GM21447 (cell line): ENCODE data around the gene SMIM21.

Source experiments
- ATAC-seq: cut with Tn5 transposase; IDR thresholded peaks from one replicate; pipeline ENCODE4 v1.9.1; 2021; ENCODE audit not compliant: unreplicated experiment

Gene SMIM21

DNA sequence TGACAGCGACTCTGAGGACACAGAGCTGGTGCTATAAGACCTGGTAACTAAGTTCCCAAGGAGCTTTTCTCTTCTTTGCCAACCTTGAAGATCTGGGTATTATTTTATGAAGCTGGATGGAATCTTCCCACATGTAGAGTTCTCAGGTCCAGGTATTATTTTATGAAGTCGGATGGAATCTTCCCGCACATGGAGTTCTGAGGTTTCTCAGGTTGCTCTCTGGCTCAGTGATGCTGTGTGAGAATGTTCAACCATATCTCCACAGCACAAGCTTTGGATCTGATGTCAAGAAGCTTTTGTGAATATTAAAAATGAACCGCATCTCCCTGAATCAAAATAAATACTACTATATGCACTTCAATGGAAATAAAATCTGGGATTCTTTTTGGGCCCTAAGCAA lies at the start of gene SMIM21:
TSS of gene SMIM21 (minus strand) at position 101 of the 400 bp plus-strand sequence. CDS start 140 bp downstream, outside the sequence.
- ATAC-seq, result no peak

DNA sequence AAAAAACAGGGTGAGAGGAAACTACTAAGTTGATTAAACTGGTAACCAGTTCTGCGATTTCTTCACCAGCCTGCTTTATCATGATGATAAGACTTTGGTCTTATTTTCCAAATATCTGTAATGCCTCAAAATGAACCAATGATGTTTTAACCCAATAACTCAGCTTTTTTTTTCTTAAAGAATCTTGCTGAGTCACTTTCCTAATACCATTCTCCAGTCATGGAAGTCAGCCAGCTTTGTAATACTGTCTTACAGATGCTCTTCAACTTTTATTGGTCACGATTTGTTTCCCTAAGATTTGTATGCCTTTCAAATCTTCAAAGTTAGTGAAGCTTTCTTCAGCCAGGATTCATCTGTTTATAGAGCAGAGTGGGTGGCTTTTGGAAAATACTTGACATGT lies 47.7 kb upstream of the SMIM21 start:
- ATAC-seq, result no peak

DNA sequence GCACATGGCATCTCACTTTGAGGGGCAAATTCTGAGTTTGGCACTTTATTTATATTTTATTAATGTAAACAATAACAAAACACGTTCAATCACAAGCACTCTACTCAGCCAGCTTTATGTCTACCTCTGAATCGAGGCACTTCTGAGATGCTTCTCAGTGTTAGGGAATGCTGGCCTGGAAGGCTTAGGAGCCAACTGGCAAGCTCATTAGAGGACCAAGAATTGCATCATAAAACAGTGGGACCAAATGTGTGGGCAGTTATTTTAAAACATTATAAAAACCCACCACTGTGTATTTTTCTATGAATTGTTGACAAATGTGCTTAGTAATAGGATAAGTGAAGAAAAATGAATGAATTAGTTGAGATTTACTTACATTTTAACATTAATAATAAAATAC lies 46.8 kb upstream of the SMIM21 start:
- ATAC-seq, result no peak

DNA sequence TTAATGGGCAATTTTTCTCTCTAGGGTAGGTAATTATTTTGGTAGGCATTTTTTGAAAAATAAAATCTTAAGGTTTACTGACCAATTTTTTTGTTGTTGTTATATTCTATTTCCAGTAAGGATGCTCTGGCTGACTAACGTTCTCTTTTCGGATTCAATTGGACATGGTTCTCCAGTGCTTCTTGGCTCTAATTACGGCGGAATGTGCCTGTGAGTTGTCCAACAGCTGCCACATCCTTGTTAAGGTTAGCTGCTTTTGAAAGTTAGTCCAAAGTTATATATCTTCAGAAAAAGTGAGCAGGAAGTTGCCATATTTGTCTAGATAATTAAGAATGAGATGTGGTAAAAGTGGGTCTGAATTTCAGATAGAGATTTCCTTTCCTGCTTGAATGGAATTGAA lies 45.8 kb upstream of the SMIM21 start:
- ATAC-seq, result no peak

DNA sequence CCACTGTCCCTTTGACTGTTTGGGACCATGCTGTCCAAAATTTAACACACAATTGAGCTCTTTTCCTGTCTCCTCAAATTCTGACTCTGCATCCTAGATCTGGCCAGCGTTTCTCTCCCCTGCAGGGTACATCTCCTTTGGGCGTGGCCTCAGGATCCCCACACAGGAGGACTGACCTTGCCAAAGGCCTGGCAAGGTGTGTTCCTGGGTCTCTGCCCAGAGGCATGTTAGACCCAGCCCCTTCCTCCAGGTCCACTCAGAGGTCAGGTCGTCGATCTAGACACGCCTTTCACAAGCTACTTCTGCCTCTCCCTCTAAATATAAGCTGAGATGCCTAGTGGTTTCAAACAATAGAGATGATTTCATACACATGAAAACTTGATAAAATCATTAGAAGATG lies 45.4 kb upstream of the SMIM21 start:
- ATAC-seq, result no peak

DNA sequence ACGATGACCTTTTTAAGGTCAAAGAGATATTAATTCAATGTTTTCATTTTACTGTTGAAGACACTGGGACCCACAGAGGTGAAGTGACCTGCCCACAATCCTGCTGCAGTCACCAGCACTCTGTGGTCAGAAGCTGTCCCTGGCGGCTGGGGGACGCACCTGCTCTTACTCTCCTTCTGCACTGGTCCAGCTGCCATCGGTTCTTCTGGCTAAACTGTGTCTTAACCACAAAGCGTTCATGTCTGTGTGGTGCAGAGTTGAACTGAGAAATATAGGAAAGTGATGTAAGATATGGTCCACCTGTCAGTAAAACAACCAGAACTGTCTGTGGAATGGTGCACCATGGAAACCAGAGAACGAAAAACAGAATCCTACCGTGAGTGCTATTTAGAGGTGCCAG lies 44.9 kb upstream of the SMIM21 start:
- no peak for ATAC-seq

DNA sequence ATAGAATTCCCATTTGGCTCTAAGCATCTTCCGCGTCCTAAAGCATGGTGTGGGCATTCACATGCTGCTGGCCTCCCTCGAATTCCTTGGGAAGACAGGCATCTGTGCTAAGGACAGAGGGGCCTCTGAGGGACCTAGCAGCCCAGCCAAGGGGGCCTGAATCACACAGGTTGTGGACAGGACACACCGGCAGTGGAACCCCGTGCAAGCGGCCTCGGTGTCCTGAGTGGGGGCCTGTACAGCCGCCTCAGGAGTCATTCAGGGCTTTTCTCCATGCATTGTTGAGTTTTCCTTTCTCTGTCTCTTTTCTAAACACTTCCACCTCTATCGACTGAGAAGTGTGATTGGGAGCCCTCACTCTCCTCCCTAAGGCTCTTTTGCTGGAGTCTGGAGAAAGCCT lies 44.3 kb upstream of the SMIM21 start:
- ATAC-seq, result no peak

DNA sequence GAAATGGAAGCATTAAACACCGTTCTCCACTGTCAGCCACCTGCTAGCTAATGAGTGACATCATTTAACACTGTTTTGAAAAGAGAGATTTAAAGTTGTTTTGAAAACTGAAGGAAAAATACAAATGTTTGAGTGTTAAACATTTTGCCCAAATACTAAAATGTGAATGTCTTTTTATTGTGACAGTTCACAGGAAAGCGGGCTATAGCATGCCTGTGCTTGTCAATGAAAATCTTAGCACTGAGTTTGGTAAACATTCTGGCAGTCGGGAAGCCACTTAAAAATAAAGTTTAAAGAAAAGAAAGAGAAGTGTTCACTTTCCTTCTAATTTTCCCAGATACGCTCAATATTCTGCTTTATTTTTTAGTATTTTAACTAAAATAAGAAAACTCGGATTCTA lies 40.3 kb upstream of the SMIM21 start:
- no peak for ATAC-seq

DNA sequence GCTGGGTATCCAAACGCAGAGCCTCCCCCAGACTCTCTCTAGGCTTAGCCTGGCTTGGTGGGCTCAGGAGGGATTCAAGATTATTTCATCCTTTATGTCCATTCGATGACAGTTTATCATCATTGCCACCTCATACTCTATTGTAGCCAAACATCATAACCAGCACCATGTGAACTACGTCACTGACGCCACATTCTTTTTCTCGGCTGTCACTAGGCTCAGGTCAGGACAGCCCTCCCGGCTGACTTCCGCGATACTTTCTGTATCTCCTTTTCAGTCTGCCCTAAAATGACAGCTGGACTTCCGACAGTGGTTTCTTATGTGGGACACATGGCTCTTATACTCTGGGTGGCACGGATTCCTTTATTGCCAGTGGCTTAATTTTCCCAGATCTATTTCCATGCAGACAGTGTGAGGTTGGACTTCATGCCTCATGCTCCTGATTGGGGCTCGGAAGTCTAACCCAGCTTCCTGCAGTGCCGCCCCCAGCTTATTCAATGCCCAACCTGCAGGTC lies 39.8 kb upstream of the SMIM21 start:
- no peak for ATAC-seq

DNA sequence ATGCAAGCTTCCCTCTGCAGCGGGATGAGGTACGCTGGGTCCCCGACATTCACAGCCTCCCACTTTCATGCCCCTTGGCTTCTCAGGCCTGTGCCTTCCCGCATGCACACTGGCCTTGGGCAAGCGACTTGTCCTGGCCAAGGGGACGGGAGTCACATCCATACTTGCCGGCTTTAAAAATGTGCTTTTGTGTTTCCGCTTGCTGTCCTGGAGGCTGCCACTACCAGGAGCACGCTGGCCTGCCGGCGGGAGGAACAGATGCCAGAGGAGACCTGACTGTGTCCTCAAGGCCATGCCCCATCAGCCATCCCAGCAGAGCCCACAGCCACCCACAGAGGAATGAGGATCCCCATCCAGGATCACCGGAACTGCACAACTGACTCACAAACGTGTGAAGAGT lies 36.9 kb upstream of the SMIM21 start:
- ATAC-seq, result no peak

DNA sequence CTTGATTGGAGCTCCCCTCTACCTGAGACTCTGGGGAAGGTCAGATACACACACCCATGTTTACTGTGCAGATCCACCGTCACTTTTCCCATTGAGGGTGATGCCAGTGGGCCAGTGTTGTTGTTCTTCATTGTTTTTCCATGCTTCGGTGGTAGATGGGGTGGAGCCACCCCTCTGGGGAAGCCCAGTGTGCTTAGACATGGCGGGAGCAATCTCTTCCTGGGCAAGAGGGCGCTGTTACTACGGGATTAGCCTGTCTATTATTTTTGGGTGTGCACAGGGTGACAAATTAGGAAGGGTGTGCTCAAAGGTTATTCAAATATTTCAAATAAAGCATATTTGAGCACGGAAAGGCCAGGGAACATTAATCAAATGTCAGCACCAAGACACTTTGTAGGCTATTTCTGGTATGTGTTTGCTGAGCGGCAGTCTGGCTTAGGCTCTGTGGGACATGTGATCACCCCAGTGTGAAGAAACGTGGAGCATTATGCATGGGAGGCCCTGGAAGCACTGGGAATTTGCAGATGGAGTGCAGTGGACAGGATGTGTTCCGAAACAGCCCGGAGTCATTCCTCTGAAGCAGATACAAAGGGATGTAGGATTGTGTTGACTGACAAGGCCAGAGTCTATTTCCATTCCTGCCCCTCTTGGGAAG lies 34.8 kb upstream of the SMIM21 start:
- no peak for ATAC-seq

DNA sequence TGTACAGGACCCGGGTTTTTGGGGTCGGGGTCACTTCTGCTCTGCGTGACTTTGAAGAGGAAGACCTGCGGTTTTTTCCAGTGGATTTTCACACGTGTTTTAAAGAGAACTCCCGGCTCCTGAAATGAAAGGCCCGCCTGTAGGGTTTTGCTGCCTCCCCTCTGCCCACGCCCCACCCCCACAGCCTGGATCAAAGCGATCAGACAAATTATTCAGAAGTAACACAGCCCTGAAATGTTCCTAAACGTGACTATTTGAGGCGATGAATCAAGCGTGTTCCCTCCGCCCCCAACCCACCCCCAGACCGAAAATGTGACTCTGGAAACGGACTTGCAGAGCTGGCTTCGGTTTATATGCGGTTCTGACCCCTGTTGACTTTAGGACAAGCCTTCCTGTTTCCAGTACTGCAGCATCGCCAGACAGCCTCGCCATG lies 28.7 kb upstream of the SMIM21 start:
- ATAC-seq, result no peak

DNA sequence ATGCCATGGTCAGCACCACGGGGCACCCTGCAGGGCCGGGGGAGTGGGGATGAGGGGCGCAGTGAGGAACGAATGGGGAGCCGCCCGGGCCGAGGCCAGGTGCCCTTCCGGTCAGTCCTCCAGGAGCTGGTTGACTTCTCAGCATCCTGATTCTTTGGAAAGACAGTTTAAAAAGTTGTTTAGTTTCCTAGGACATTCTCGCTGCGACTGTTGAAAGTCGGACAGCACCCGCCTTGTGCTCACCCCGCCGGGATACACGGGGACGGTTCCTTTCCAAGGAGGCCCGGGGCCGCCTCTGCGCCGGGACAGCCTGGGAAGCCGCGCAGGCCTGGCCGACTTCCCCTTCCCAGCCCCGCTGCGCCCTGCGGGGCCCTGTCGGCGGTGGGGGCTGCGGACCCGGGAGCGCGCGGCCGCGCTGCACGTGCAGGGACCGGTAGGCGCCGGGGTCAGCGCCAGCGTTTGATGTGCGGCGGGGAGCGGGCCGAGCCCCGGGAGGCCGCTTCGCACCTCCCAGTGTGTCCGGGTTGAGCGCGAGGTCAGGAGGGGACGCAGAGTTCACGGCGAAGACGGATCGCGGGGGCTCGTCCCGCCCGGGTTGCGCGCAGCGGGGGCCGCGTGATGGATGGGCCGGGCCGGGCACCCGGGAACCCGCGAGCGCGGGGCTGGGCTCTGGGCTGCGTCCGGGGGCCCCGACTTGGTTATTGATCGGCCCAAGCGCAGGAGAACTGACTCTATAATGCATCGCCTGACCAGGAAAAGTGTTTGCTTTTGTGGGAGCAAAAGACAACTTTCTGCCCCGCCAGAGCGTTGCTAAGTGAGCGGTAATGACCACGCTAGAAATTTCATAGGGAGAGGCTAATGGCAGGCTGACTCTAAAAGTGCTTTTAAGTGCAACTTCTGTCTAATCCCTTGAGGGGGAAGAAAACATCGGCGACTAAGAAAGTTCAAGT lies 28.0 kb upstream of the SMIM21 start:
- ATAC-seq, result no peak

DNA sequence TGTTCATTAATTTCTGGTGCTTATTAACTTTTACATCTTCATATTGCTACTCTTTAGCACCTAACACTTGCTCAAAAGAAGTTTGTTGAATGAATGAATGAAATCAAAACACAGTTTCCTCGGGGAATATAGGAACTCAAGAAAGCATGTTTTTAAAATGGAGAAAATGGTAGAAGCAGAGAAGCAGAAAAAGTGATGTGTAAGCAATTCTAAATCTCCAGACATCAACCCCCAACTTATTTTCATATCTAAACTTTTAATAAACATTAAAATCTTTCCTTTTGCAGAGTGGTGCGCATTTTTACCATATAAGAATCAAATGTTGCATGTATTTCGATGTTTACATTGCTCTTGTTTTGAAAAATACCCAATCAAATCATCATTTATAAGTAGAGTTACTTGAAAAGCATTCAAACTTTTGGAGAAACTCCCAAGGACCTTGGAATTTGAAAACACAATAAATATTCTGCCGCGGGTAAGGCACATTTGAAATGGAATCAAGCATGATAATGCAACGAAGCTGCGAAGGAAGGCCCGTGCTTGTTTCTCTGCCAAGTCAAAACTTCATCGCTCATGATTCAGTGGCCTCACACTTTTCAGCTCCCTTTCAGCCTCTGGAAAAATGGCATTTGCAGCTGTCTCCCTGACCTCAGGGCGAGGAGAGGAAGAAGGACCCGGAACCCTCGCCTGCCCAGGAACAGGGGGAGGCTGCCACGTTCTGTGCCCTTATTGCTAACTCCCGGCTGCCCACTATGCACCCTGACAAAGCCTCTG lies 26.7 kb upstream of the SMIM21 start:
- ATAC-seq, result no peak

DNA sequence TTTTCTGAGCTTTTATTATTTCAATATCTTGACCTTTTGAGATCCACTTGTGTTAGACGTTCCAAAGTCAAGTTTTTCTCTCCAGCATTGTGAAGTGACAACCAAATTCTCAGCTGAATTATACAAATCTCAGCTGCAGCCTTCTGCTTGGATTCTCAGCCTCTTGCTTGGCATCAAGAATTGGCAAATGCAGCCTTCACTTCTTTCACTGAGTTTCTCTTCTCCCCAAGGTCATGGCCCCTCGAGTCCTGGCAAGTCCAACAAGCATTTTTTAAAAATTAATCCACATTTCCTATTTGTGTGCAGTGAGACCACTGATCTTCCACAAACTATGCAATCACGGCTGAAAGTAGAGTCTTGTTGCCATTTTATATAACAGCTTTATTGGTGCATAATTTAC lies 23.4 kb upstream of the SMIM21 start:
- ATAC-seq, result no peak

DNA sequence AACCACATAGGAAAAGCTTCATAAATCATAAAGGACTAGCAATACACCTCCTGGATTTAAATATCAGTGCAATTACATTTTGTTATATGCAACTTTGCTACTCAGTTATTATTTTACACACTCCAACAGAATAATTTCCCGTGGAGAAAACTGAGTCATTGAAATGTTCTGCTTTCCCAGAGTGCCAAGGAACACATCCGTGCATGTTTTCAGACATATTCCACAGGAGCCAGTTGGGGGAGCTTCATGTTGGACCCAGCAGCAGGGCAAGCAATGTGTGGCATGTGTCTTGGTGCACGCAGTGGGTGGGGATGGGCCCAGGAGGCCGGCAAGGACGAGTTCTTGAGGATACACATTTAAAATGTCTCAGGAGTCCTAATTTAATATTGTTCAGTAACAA lies 14.4 kb upstream of the SMIM21 start:
- no peak for ATAC-seq

DNA sequence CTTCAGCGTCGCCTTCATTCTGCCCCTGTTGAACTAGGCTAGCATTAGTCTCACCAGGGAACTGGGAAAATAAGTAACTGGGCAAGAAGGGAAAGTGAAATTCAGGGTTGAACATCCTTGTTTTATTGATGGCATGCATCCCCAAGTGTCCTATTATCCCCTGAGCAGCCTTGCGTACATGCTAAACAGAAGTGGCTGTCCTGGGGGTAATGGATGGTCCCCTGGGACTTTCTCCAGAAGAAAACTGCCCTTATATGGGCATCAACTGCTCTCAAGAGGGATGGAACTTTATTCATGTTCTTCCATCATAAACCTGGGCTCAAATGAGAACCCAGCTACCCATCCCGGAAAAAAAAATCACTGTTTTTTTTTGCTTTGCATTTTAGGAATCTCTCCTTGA lies 11.8 kb upstream of the SMIM21 start:
- ATAC-seq, result no peak

DNA sequence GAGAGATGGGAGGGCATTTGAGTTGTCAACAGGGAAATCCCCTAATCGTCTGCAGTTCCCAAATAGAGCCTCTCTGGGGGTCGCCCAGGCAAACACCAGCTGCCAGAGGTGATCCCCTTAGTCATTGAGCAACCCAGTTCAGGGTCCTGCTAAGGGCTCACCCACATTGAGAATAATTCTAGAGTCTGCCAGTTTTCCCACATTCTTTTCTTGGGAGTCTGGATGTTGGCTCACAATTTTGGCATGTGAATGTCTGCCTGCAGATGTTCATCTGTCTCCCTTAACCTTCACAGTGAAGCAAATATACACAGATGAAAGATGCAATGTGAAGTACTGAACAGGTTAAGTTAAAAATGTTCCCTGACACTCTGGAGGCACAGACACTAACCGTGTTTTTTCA lies 11.4 kb upstream of the SMIM21 start:
- ATAC-seq, result no peak

DNA sequence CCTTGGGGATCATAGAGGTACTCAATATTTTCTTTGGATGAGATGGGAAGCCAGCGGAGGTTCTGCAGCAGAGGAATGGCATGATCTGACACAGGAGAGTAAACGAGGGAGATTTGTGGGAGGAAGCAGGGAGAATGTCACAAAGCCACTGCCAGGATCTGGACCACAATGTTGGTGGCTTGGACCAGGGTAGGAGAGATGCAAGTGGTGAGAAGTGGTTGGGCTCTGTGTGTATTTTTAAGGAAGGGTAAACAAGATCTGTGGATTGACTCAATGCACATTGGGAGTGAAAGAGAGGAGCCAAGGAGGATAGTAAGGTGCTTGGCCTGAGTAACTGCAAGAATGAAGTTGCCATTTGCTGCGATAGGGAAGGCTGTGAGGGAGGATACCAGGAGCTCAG lies 10.5 kb upstream of the SMIM21 start:
- ATAC-seq, result no peak

DNA sequence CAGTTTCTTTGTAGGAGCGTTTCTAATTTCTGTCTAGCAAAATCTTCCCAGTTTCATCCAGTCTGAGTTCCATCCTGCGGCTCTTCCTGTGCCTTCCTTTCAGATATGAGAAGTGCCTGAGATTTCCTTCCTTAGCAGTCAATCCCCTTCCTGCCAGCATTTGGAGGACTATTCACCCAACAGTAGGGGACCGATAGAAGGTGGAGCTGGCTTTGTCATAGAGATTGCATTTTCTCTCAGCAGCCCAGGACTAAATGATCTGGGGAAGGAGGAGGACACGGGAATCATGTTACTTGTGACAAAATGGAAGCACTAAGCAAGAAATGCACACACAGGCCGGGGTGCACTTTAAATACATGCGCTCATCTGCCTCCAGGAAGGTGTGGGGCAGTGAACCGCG lies 5.6 kb upstream of the SMIM21 start:
- ATAC-seq, result no peak

DNA sequence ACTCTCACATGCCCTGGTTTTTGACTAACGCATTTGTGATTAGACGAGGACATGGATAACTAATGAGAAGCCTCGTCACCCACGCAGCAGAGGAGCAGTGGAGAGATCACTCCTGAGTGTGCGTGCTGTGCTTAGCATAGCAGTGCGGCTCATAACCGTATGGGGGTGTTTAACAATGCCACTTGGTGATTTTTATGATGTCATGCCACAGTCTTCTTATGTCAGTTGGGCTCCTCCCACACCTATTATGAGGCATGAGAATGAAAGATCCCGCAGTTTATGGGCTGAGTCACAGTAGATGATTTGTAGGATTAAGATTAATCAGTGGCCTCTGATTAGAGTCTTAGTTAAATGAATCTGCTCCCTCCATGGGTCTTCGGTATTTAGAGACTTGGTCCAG lies 2.5 kb upstream of the SMIM21 start:
- no peak for ATAC-seq
